H1 (cell line): ENCODE data around the gene TSEN54. TPM values are rescaled to one million over a fixed set of nuclear protein-coding genes. Genes with fewer than 3 reads are reported as not detected.

Experiments used
- CTCF ChIA-PET: fragments of 300-600 bp; sonication (Branson Sonifier 250); formaldehyde crosslinking; loops from one replicate; lab custom pipeline; 2021; ENCODE audit not compliant: partially characterized antibody; lab: Charles Lee
- POLR2A ChIA-PET: fragments of 300-600 bp; sonication (Branson Sonifier 250); formaldehyde crosslinking; loops from one replicate; lab custom pipeline; 2021; ENCODE audit warnings: inconsistent platforms; ENCODE audit not compliant: partially characterized antibody; lab: Charles Lee
- DNase-seq, 2 experiments: peaks; one replicate each; pipeline versions ENCODE4 v3.0.0 to v3.0.0-alpha.2; 2010 to 2022; ENCODE audit warnings: low spot score in 2 of 2, low read depth in 1 of 2, mixed read lengths in 1 of 2
- FAIRE-seq: peaks from 2 replicates; lab custom pipeline; 2011; peaks lifted over from hg19 to GRCh38; lab: Jason Lieb, UNC
- H2AFZ ChIP-seq: 2 replicates; pipeline ENCODE4 v1.8.1; 2012; ENCODE audit warnings: low read length, inconsistent platforms
- H2AK5ac ChIP-seq: 2 replicates; pipeline ENCODE4 v1.6.1; 2013; ENCODE audit warnings: low read depth, low read length
- H2BK120ac ChIP-seq: replicated peaks from 2 replicates; pipeline ENCODE3; 2013; ENCODE audit warnings: low read depth, low read length, inconsistent platforms
- H2BK12ac ChIP-seq: 2 replicates; pipeline ENCODE4 v1.6.1; 2013; ENCODE audit warnings: low read depth, low read length
- H2BK15ac ChIP-seq: 2 replicates; pipeline ENCODE4 v1.6.1; 2013; ENCODE audit warnings: low read length
- H2BK20ac ChIP-seq: 2 replicates; pipeline ENCODE4 v1.6.1; 2013; ENCODE audit warnings: low read length
- H2BK5ac ChIP-seq: 2 replicates; pipeline ENCODE4 v1.6.1; 2013; ENCODE audit warnings: low read depth, low read length
- H3K14ac ChIP-seq: 2 replicates; pipeline ENCODE4 v1.6.1; 2013; ENCODE audit warnings: inconsistent platforms; ENCODE audit not compliant: insufficient read length
- H3K18ac ChIP-seq: 2 replicates; pipeline ENCODE4 v1.6.1; 2013; ENCODE audit warnings: low read length; ENCODE audit errors: extremely low read depth
- H3K23ac ChIP-seq: 2 replicates; pipeline ENCODE4 v1.6.1; 2013; ENCODE audit warnings: inconsistent platforms; ENCODE audit not compliant: insufficient read length
- H3K23me2 ChIP-seq: 2 replicates; pipeline ENCODE4 v1.6.1; 2013; ENCODE audit warnings: low read depth, low read length
- H3K27ac ChIP-seq: 2 replicates; pipeline ENCODE4 v1.6.1; 2011; ENCODE audit warnings: low read depth, low read length, inconsistent platforms
- H3K27me3 ChIP-seq, 4 experiments: replicated peaks in 1 of 4; 1 replicate in 1 of 4; 2 replicates in 3 of 4; pipeline versions ENCODE4 v1.6.1 to v1.8.1; 2011 to 2013; ENCODE audit warnings: low read length in 3 of 4, mild to moderate bottlenecking in 3 of 4, inconsistent platforms in 2 of 4, mixed read lengths in 2 of 4, moderate library complexity in 1 of 4; ENCODE audit not compliant: control insufficient read depth in 3 of 4, insufficient read depth in 3 of 4; ENCODE audit errors: extremely low read depth in 1 of 4
- H3K36me3 ChIP-seq, 4 experiments: 2 replicates each; pipeline versions ENCODE4 v1.6.1 to v1.8.1; 2011 to 2013; ENCODE audit warnings: mild to moderate bottlenecking in 4 of 4, low read length in 3 of 4, moderate library complexity in 2 of 4, control low read depth in 1 of 4, inconsistent platforms in 1 of 4; ENCODE audit not compliant: insufficient read depth in 4 of 4, control insufficient read depth in 2 of 4
- H3K4ac ChIP-seq: replicated peaks from 2 replicates; pipeline ENCODE3; 2013; ENCODE audit warnings: low read length, low read depth, mixed read lengths, inconsistent platforms; ENCODE audit not compliant: insufficient read length
- H3K4me1 ChIP-seq, 4 experiments: replicated peaks in 1 of 4; 1 replicate in 1 of 4; 2 replicates in 3 of 4; pipeline versions ENCODE4 v1.6.1 to v1.8.1; 2011 to 2013; ENCODE audit warnings: low read length in 3 of 4, inconsistent platforms in 2 of 4, mixed read lengths in 1 of 4; ENCODE audit not compliant: insufficient read depth in 4 of 4, control insufficient read depth in 3 of 4
- H3K4me2 ChIP-seq, 2 experiments: 2 replicates each; pipeline versions ENCODE4 v1.6.1 to v1.8.1; 2011 to 2013; ENCODE audit warnings: low read depth in 2 of 2, low read length in 2 of 2, control low read depth in 1 of 2, inconsistent platforms in 1 of 2, mild to moderate bottlenecking in 1 of 2; ENCODE audit not compliant: insufficient read depth in 1 of 2
- H3K4me3 ChIP-seq, 4 experiments: fragments of 200-600, 300-600 bp in 1 of 4; sonication (generic), shearing (Covaris generic), sonication (Bioruptor Twin) in 1 of 4; 2 replicates each; pipeline versions ENCODE4 v1.5.1 to v1.8.1; 2011 to 2016; ENCODE audit warnings: low read length in 4 of 4, low read depth in 3 of 4, control low read depth in 2 of 4, inconsistent platforms in 2 of 4, mild to moderate bottlenecking in 2 of 4, mixed read lengths in 1 of 4, moderate library complexity in 1 of 4; ENCODE audit not compliant: insufficient read depth in 2 of 4; ENCODE audit errors: extremely low read depth in 1 of 4
- H3K56ac ChIP-seq: replicated peaks from 2 replicates; pipeline ENCODE3; 2013; ENCODE audit warnings: low read depth, mild to moderate bottlenecking, mixed read lengths, low read length, inconsistent platforms; ENCODE audit not compliant: insufficient read length
- H3K79me1 ChIP-seq: 2 replicates; pipeline ENCODE4 v1.6.1; 2013; ENCODE audit warnings: low read depth, low read length, control low read depth
- H3K79me2 ChIP-seq, 2 experiments: 2 replicates each; pipeline versions ENCODE4 v1.6.1 to v1.8.1; 2012 to 2013; ENCODE audit warnings: low read length in 2 of 2, mild to moderate bottlenecking in 2 of 2, inconsistent platforms in 1 of 2; ENCODE audit not compliant: insufficient read depth in 2 of 2, control insufficient read depth in 1 of 2
- H3K9ac ChIP-seq, 4 experiments: replicated peaks in 1 of 4; 1 replicate in 1 of 4; 2 replicates in 3 of 4; pipeline versions ENCODE4 v1.6.1 to v1.8.1; 2011 to 2013; ENCODE audit warnings: low read depth in 3 of 4, low read length in 3 of 4, control low read depth in 2 of 4, mild to moderate bottlenecking in 2 of 4, moderate library complexity in 2 of 4, inconsistent platforms in 1 of 4; ENCODE audit errors: extremely low read depth in 1 of 4
- H3K9me3 ChIP-seq, 2 experiments: 2 replicates each; pipeline versions ENCODE4 v1.6.1 to v1.8.1; 2012 to 2013; ENCODE audit warnings: mild to moderate bottlenecking in 2 of 2, moderate library complexity in 2 of 2, control low read depth in 1 of 2, inconsistent platforms in 1 of 2, low read depth in 1 of 2, low read length in 1 of 2, mixed read lengths in 1 of 2; ENCODE audit not compliant: insufficient read depth in 2 of 2
- H4K20me1 ChIP-seq, 2 experiments: replicated peaks in 1 of 2; 2 replicates each; pipeline versions ENCODE3 to v1.8.1; 2011 to 2013; ENCODE audit warnings: inconsistent platforms in 2 of 2, low read length in 2 of 2, mild to moderate bottlenecking in 1 of 2; ENCODE audit not compliant: insufficient read depth in 2 of 2, control insufficient read depth in 1 of 2
- H4K5ac ChIP-seq: 2 replicates; pipeline ENCODE4 v1.6.1; 2013; ENCODE audit warnings: low read length, low read depth, mixed read lengths, inconsistent platforms; ENCODE audit not compliant: insufficient read length
- H4K8ac ChIP-seq: 2 replicates; pipeline ENCODE4 v1.8.0; 2013; ENCODE audit warnings: mild to moderate bottlenecking, moderate library complexity, low read length, inconsistent platforms; ENCODE audit not compliant: insufficient read depth; ENCODE audit errors: extremely low read depth
- H4K91ac ChIP-seq: replicated peaks from 2 replicates; pipeline ENCODE3; 2013; ENCODE audit warnings: low read length, mixed read lengths, inconsistent platforms; ENCODE audit not compliant: insufficient read length
- BRCA1 ChIP-seq: IDR thresholded peaks from 2 replicates; pipeline ENCODE4 v1.6.1; 2012; ENCODE audit warnings: low read depth, low read length, improper control_type of control experiment
- CHD1 ChIP-seq: IDR thresholded peaks from 2 replicates; pipeline ENCODE4 v1.6.1; 2012; ENCODE audit warnings: low read depth, low read length, improper control_type of control experiment
- GTF2F1 ChIP-seq: IDR thresholded peaks from 2 replicates; pipeline ENCODE4 v1.6.1; 2012; ENCODE audit warnings: low read depth, low read length, improper control_type of control experiment, borderline replicate concordance
- HDAC6 ChIP-seq: IDR thresholded peaks from one replicate; pipeline ENCODE4 v1.7.1; 2012; ENCODE audit warnings: low read depth, mild to moderate bottlenecking, inconsistent platforms, low read length, moderate library complexity
- KDM1A ChIP-seq: fragments of 200-600, 300-600 bp; sonication (generic); IDR thresholded peaks from 2 replicates; pipeline ENCODE4 v1.7.1; 2016; ENCODE audit warnings: mild to moderate bottlenecking, low read length, borderline replicate concordance
- NANOG ChIP-seq: IDR thresholded peaks from 2 replicates; pipeline ENCODE4 v1.6.1; 2011; ENCODE audit warnings: low read length, low read depth, mild to moderate bottlenecking, inconsistent platforms; ENCODE audit not compliant: insufficient read depth, poor library complexity, severe bottlenecking
- RFX5 ChIP-seq: IDR thresholded peaks from 2 replicates; pipeline ENCODE4 v1.6.1; 2011; ENCODE audit warnings: low read depth, low read length, improper control_type of control experiment, borderline replicate concordance
- SIN3A ChIP-seq, 2 experiments: IDR thresholded peaks in 1 of 2; conservative IDR thresholded peaks in 1 of 2; 2 replicates each; pipeline ENCODE4 v1.6.1; 2011 to 2012; ENCODE audit warnings: low read length in 2 of 2, improper control_type of control experiment in 1 of 2, low read depth in 1 of 2, mild to moderate bottlenecking in 1 of 2
- SP1 ChIP-seq: IDR thresholded peaks from 2 replicates; pipeline ENCODE4 v1.6.1; 2011; ENCODE audit warnings: low read depth, low read length
- SUZ12 ChIP-seq: fragments of 200-600 bp; sonication (generic); IDR thresholded peaks from 2 replicates; pipeline ENCODE4 v1.6.1; 2012; ENCODE audit warnings: mild to moderate bottlenecking, inconsistent platforms, low read length, moderate library complexity, mixed read lengths
- TAF1 ChIP-seq: IDR thresholded peaks from 2 replicates; pipeline ENCODE4 v1.6.1; 2011; ENCODE audit warnings: mild to moderate bottlenecking, low read depth, low read length
- TAF7 ChIP-seq: optimal IDR thresholded peaks from 2 replicates; pipeline ENCODE3; 2011; ENCODE audit warnings: low read depth, mild to moderate bottlenecking, inconsistent platforms, low read length, moderate library complexity, borderline replicate concordance
- USF2 ChIP-seq: IDR thresholded peaks from 2 replicates; pipeline ENCODE4 v1.6.1; 2011; ENCODE audit warnings: low read length, improper control_type of control experiment
- WGBS, 2 experiments: shearing (Covaris generic) in 1 of 2; methylation state at CpG; one replicate each; pipeline versions ENCODE4 v1.1.6 to v1.1.7; 2013 to 2015; ENCODE audit warnings: low lambda C conversion rate in 2 of 2, mixed read lengths in 2 of 2, inconsistent platforms in 1 of 2, low coverage in 1 of 2, missing lambda C conversion rate in 1 of 2; ENCODE audit not compliant: insufficient replicate concordance in 2 of 2, insufficient coverage in 1 of 2, insufficient read length in 1 of 2; ENCODE audit errors: extremely low coverage in 1 of 2, missing lambda C conversion rate in 1 of 2; 5-methylcytosine and 5-hydroxymethylcytosine counted together
- polyA plus RNA-seq, 7 experiments: library from polyadenylated mRNA; depleted of rRNA in 3 of 7; stranded (reverse) in 5 of 7; unstranded in 2 of 7; fragments of >200 nt in 5 of 7; fragments of 200-250 nt in 2 of 7; gene quantifications; 1 replicate in 5 of 7; 2 replicates in 1 of 7; 4 replicates in 1 of 7; pipeline versions ENCODE4 v1.2.1 to v1.2.3, GENCODE V29; 2011 to 2013; ENCODE audit warnings: missing spikeins in 2 of 7, mixed read lengths in 2 of 7
- total RNA-seq: library from RNA; stranded (reverse); fragmentation: NEBNext Ultra II Directional; extraction: Animal tissue kit (Norgen Biotek cat#: 25700); gene quantifications from 2 replicates; pipeline ENCODE4 v1.2.1, GENCODE V29; 2021

TSEN54 gene
- total and polyA plus RNA-seq, 2 of the 8 experiments (the other 6 are each of a cell fraction or from before 2014, with no cell fraction given) = 43.6 to 60.3 TPM

GRCh38 chr17:75489511-75489955, 26.8 kb upstream of the TSEN54 start:
- H2AFZ ChIP-seq = no peak overlapping the region
- H3K18ac ChIP-seq = no peak overlapping the region
- peaks cover 0 to 10% of the 10 kb centered on the region in 2 experiments for H4K20me1 ChIP-seq
- H2BK15ac ChIP-seq = no peak overlapping the region
- H2BK120ac ChIP-seq = no peak overlapping the region
- WGBS, 2 experiments = 89% methylated on average over 12 of the region's 14 CpGs; no CpG with 5 or more reads in 1 of the 2 experiments
- no peak overlapping the region for H4K5ac ChIP-seq
- no peak overlapping the region for H3K14ac ChIP-seq
- H3K9ac ChIP-seq = no peak overlapping the region
- H3K9me3 ChIP-seq = no peaks in the 10 kb centered on the region
- no peak overlapping the region for H2BK5ac ChIP-seq
- H3K27me3 ChIP-seq = no peaks in the 10 kb centered on the region
- no peak overlapping the region for H3K27ac ChIP-seq
- no peak overlapping the region for H2BK12ac ChIP-seq
- no peak overlapping the region for H3K56ac ChIP-seq
- no peaks in the 10 kb centered on the region for H3K23me2 ChIP-seq
- H3K36me3 ChIP-seq = peaks cover 0 to 6% (median 4%) of the 10 kb centered on the region in 4 experiments; a peak in 4 of 8 replicates
- H3K4me3 ChIP-seq = no peak overlapping the region
- no peak for FAIRE-seq
- H3K4me1 ChIP-seq = no peaks in the 10 kb centered on the region; a peak in 1 of 7 replicates
- H3K23ac ChIP-seq = no peak overlapping the region
- H2AK5ac ChIP-seq = no peak overlapping the region
- H3K4me2 ChIP-seq = no peak overlapping the region
- no peaks in the 10 kb centered on the region; the same call in 1 of the 2 replicates for H3K79me1 ChIP-seq
- no peak overlapping the region for H4K91ac ChIP-seq
- no peaks in the 10 kb centered on the region for H3K79me2 ChIP-seq
- ChIA-PET CTCF (interaction anchor here (0.6 to 1.8 kb wide), 4 partner anchors 9 to 173 kb away, joined by 3 to 9 read pairs (median 4); no protein-coding TSS in a partner anchor), POLR2A (interaction anchor here (1.2 kb wide), 1 partner anchor 14 kb away, joined by 8 read pairs; no protein-coding TSS in a partner anchor)
- no peak overlapping the region for H3K4ac ChIP-seq
- H4K8ac ChIP-seq = peak overlapping the region; percentile 22; the same call in 1 of the 2 replicates
- no peak for DNase-seq
- H2BK20ac ChIP-seq = no peak overlapping the region
- TF ChIP-seq NANOG = no peak
- no peak for TF ChIP-seq SIN3A (conservative IDR thresholded peaks at IDR 0.05 in 1 of 2, IDR thresholded peaks at IDR 0.05 in 1 of 2; ENCODE audit: low read depth in 1 of 2, low read length in 2 of 2)
- no peak for TF ChIP-seq KDM1A
- no peak for TF ChIP-seq BRCA1
- TF ChIP-seq GTF2F1 = no peak
- TF ChIP-seq RFX5 = no peak
- no peak for TF ChIP-seq TAF1
- no peak for TF ChIP-seq SP1
- TF ChIP-seq HDAC6 = no peak
- TF ChIP-seq USF2 = no peak
- no peak for TF ChIP-seq TAF7
- TF ChIP-seq SUZ12 = no peak
- TF ChIP-seq CHD1 = no peak
